ENCODE data around the gene PLA2G2E.
A peak's percentile ranks its signal among the peaks of the same experiment; 100 is the strongest.
"Not testable (repeated sequence)": the region's sequence is repeated elsewhere in the genome, so short reads cannot be mapped to it uniquely, and the experiment has no call there.

PLA2G2E gene

DNA sequence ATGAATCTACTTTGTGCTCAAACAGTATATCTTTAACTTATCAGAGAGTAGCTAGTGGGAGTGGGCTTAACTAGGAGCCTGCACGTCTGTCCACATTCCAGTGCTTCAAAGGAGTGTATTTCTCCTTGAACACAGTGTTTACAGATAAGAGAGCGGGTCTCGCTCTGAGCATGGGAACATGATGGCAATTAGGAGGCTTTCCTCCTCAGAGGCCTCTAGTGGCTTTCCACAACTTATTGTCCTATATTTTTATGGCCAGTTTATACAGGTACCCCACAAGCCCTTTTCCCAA is 3.7 kb upstream of the PLA2G2E start:
- not testable (repeated sequence) for DNase-seq (ENCODE audit: low read depth)

DNA sequence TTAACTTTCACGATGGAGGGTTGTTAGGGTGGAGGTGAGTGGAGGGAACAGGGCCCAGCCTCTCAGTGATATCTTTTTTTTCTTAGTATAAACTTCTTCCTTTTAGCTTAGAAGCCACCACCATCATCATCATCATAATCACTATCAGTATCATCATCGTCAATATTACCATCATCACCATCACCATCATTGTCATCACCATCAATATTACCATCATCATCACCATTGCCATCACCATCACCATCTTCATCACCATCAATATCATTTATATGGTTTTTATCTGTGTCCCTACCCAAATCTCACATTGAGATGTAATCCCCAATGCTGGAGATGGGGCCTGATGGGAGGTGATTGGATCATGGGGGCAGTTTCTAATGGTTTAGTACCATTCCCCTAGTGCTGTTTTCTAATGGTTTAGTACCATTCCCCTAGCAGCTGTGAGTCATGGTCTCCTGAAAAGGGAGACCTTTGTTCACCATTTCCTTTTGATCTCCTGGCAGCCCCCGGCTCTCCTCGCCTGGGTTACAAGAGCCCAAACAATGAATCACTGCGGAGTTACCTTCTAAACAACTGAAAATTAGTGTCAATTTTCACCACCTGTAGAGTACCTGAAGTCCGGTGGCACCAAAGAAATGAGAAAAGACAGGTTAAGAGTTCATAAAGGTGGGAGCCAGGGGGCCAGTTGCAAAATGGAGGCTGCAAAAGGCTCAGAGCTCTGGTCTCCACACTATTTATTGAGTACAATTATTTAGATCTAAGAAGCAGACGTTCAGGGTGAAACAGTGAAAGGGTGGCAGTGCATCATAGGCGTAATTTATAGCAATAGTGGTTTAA is 3.1 kb upstream of the PLA2G2E start:
- no peak for DNase-seq (ENCODE audit: low read depth)

GRCh38 chr1:19925342-19926070 is 2.1 kb upstream of the PLA2G2E start:
- DNase-seq (ENCODE audit: low read depth), result no peak

- DNase-seq (ENCODE audit: low read depth), result no peak
Observed at GRCh38 chr1:19923953-19924346, 533 bp upstream of the PLA2G2E start.

DNA sequence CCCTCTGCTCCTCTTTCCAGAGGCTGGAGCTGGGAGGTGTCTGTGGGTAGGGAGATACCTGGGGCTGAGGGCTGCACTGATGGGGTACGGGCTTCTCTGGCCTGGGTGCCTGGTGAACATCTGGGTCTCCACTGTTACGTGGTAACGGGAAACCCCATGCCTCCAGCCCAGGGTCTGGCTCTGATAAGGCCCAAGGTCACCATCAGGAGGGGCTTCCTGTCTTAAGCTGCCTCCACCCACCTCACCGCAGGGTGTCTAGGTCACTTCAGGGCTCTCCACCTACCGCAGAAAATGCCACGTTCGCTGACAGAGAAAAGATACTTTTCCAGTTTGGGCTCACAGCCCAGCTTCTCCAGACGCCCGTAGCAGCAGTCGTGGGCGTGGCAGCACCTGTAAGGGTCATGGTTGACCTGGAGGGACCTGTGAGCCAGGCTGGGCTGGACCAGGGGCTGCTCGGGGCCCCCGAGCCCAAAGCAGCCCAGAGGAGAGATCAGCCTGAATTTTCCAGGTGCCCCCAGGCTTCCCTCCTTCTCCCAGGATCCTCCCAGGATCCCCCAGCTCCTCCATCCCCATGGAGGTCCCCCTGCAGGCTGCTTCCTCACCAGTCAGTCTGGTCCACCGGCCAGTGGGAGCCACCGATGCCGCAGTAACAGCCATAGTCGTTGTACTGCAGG is 1.3 kb downstream of the PLA2G2E start:
- no peak for DNase-seq (ENCODE audit: low read depth)

DNA sequence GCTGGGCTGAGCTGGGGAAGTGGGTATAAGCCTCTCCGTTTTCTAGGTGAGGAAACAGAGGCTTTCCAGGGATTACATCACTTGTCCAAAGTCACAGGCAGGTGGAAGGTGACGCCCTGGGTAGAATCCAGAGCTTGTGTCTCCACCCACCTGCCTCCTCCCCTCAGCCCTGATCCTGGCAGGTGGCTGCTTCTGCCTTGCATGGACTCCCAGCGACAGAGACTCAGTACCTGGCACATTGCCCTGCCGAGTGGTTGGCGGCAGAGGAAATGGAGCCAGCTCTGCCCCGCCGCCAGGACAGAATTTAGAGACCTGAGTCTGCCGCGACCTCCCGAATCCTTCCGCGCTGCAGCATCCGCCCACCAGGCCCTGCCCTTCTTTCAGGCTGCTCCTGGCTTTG is 2.1 kb downstream of the PLA2G2E start:
- DNase-seq (ENCODE audit: low read depth), result no peak

GRCh38 chr1:19920132-19920710 is 3.2 kb downstream of the PLA2G2E start:
- DNase-seq (ENCODE audit: low read depth), result no peak

GRCh38 chr1:19918057-19918456 is 5.4 kb downstream of the PLA2G2E start:
- DNase-seq (ENCODE audit: low read depth), result peak; percentile 54

GRCh38 chr1:19910650-19911049 is 12.8 kb downstream of the PLA2G2E start:
- DNase-seq (ENCODE audit: low read depth), result no peak

DNA sequence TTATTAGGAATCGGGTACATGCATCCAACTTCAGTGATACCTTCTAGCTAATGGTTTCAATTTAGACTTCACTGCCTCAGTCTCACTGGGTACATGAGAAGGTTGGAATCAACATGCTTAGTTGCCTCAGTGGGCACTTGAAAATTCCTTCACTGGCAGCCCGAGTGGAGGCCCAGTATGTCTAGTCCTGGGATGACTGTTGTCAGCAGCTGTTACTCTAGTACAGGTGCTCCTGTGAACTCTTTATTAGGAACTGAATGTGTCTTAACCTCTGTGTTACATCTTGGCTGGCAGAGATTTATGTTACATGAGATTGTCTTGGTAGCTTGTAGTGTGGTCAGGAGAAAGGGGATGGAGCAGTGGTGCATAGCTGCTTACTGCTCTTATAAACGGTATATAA is 13.4 kb downstream of the PLA2G2E start:
- no peak for DNase-seq (ENCODE audit: low read depth)

DNA sequence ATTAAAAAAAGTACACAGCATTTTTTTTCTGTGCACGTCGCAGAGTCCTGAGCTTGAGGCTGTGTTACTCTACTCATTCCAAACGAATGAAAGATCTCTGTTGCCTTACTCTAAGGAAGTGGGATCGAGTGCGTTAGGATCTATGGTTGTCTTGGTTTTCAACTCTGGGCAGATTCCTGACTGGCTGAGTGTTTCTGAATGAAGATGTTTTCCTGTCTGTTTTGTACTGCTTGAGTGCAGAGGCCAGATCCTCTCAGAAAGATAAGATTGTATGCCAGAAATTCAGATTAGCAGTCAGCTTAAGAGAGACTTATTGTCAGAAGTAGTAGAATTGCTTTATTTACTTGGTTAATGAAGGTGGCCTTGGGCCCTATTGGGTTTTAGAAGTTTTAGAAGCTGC is 14.0 kb downstream of the PLA2G2E start:
- no peak for DNase-seq (ENCODE audit: low read depth)

DNA sequence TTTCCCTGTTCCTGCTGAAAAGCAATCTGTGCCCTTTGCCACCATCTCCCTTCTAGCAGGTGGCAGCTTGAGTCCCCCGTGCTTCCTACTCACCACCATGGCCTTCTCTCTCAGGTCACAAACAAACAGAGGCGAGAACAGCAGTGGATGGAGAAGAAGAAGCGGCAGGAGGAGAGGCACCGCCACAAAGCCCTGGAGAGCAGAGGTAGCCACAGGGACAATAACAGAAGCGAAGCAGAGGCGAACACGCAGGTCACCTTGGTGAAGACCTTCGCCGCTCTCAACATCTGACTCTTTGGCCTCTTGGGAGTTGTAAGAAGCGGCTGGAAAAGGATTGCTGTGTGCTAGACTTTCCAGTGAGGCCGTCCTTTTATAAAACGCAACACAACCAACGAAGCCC is 16.0 kb downstream of the PLA2G2E start:
- no peak for DNase-seq (ENCODE audit: low read depth)

DNA sequence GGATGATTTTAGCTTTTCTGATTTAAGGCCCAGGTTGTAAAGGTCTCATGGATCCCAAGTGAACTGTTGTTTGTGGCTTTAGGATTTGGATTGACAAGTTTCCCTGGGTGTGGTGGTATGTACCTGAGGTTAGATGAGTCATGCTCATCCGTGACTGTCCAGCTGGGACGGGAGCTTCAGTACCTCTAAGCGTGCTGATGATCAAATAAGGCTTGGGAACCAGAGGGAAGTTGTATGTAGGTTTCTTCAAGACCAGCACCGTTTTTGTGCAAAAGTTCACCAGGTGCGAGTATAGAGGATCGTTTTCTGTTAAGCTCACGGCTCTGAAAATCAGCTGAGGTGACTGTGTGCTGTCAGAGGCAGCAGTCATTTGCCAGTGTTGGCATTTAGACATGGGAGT is 19.8 kb downstream of the PLA2G2E start:
- DNase-seq (ENCODE audit: low read depth), result no peak

- DNase-seq (ENCODE audit: low read depth), result no peak
Observed at GRCh38 chr1:19901653-19902052, 21.8 kb downstream of the PLA2G2E start.

- DNase-seq (ENCODE audit: low read depth), result no peak
Observed at GRCh38 chr1:19894218-19894617, 29.2 kb downstream of the PLA2G2E start.

GRCh38 chr1:19893687-19894086 is 29.7 kb downstream of the PLA2G2E start:
- DNase-seq (ENCODE audit: low read depth), result no peak

- DNase-seq (ENCODE audit: low read depth), result no peak
Observed at GRCh38 chr1:19892628-19893168, 30.7 kb downstream of the PLA2G2E start.

GRCh38 chr1:19892129-19892528 is 31.3 kb downstream of the PLA2G2E start:
- DNase-seq (ENCODE audit: low read depth), result no peak

DNA sequence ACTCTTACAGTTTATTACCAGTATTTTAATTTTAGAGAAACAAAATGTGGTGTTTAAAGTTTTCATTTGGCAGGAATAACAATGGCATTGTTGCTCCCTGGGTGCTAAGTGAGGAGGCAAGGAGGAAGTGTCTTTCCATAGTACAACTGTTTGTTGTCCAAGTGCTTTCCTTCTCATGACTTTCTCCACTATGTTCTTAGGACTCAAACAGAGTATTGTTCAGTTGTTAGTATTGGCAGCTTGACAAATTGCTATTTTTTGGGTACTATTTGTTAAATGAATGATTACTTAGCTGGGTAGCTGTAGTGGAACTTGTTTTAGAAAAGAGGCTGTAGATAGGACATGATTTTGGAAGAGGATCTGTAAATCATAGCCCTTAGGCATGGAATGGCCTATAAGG is 33.8 kb downstream of the PLA2G2E start:
- no peak for DNase-seq (ENCODE audit: low read depth)

DNA sequence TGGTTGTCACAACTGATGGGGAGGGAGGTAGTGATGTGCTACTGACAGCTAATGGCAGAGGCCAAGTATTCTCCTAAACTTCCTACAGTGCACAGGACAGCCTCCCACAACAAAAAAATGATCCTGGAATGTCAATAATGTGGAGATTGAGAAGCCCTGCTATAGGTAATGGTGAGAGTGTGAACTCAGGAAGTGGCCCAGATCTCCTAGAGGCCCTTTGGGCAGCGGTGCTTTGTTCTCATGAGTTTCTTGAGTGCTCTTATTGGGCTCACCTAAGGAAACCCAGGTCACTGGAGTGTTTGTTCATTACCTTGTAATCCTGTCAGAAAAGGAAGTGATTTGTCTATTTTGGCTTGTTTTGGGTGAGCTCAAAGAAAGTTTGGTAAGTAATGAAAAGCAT is 35.3 kb downstream of the PLA2G2E start:
- DNase-seq (ENCODE audit: low read depth), result no peak

DNA sequence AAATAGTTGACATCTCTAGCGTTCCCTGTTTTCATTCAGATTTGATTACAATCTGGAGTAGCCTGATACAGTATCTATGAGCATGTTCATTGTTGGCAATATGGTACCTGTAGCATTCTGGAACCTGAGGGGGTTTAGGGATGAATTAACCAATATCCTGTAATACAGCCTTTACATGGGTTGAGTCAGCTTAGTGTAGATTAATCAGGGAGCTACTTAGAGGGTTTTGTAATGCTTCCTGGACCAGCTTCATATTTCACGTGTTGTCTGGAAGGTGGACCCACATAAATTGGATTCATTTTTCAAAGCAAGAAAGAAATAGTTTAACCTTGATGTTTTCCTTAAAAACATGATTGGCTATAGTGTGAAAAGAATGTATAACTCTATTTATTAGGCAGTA is 37.6 kb downstream of the PLA2G2E start:
- DNase-seq (ENCODE audit: low read depth), result no peak

DNA sequence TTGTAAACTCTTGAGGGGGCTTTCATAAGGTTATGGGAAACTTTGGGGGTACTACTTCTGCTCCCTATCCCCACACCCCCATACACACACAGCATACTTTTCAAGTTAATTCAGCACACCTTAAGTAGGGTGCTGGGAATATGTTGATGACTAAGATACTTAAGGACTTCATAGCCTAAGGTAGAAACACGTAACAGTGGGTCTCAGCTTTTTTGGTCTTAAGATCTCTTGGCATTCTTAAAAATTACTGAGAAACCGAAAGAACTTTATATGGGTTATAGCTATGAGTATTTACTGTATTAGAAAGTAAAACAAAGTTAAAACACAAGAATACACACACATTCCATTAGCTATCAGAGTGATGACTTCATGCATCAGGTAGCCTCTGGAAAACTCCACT is 39.1 kb downstream of the PLA2G2E start:
- no peak for DNase-seq (ENCODE audit: low read depth)
